ENCODE measurements around the gene STRBP. TPM values are rescaled to one million over a fixed set of nuclear protein-coding genes. Genes with fewer than 3 reads are reported as not detected.

The STRBP gene
- total and polyA plus RNA-seq, 2 of the 8 experiments (the other 6 are each of a cell fraction or from before 2014, with no cell fraction given), result 29.7 to 105 TPM

DNA sequence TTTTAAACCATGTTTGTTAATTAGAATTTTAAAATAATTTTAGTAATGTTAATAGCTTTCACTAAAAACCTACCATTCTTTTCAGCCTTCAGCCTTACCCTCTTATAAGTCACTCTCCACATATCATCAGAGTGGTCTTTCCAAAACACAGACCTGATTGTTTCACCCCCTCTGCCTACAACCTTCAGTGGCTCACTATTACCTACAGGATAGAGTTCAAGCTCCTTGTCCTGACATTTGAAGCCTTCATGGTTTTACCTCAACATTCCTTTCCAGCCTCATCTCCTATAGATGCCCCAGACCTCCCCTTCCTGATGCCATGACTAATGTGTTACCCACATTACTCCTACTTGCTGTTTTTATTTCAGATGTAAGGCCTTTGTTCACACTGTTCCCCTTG lies 27.8 kb upstream of the STRBP start:
- H3K36me3 ChIP-seq (ENCODE audit: control insufficient read depth in 2 of 4, insufficient read depth in 4 of 4, low read length in 3 of 4), result no peaks in the 10 kb centered on the region
- no peak overlapping the region for H3K9ac ChIP-seq (replicated peaks in 1 of 4; ENCODE audit: extremely low read depth in 1 of 4, low read depth in 3 of 4, low read length in 3 of 4)
- H3K4me3 ChIP-seq (ENCODE audit: extremely low read depth in 1 of 4, insufficient read depth in 2 of 4, low read depth in 3 of 4, low read length in 4 of 4), result no peak overlapping the region
- FAIRE-seq, result no peak
- H2AFZ ChIP-seq (ENCODE audit: low read length), result peak overlapping the region; percentile 6; the same call in 1 of the 2 replicates
- no peaks in the 10 kb centered on the region for H3K4me1 ChIP-seq (replicated peaks in 1 of 4; ENCODE audit: control insufficient read depth in 3 of 4, insufficient read depth in 4 of 4, low read length in 3 of 4)
- no peaks in the 10 kb centered on the region for H3K79me2 ChIP-seq (ENCODE audit: control insufficient read depth in 1 of 2, insufficient read depth in 2 of 2, low read length in 2 of 2)
- ChIA-PET CTCF (ENCODE audit: partially characterized antibody) (interaction anchor here (0.7 to 1.7 kb wide), 4 partner anchors 10 to 43 kb away, joined by 3 to 6 read pairs (median 3); no protein-coding TSS in a partner anchor), POLR2A (ENCODE audit: partially characterized antibody) (interaction anchor here (1.0 to 1.6 kb wide), 3 partner anchors 9 to 27 kb away, joined by 3 to 5 read pairs (median 3); no protein-coding TSS in a partner anchor)
- no peaks in the 10 kb centered on the region for H3K23me2 ChIP-seq (ENCODE audit: low read depth, low read length)
- H3K9me3 ChIP-seq (ENCODE audit: insufficient read depth in 2 of 2, low read depth in 1 of 2, low read length in 1 of 2), result no peaks in the 10 kb centered on the region
- DNase-seq (ENCODE audit: low read depth in 1 of 2, low spot score in 2 of 2), result no peak
- H3K4ac ChIP-seq (replicated peaks; ENCODE audit: insufficient read length, low read depth, low read length), result no peak overlapping the region
- TF ChIP-seq HDAC2 (IDR thresholded peaks at IDR 0.05; ENCODE audit: borderline replicate concordance in 1 of 2, low read depth in 2 of 2, low read length in 2 of 2) (peak in 1 of 2 experiments; percentile 70; a peak in 1 of 4 replicates), KDM1A (IDR thresholded peaks at IDR 0.05; ENCODE audit: borderline replicate concordance, low read length) (peak; percentile 94), FOSL1 (IDR thresholded peaks at IDR 0.05; ENCODE audit: insufficient read depth, low read depth, low read length) (no peak)
- no peak overlapping the region for H3K23ac ChIP-seq (ENCODE audit: insufficient read length)
- H2BK12ac ChIP-seq (ENCODE audit: low read depth, low read length), result no peak overlapping the region
- no peaks in the 10 kb centered on the region for H4K20me1 ChIP-seq (replicated peaks in 1 of 2; ENCODE audit: control insufficient read depth in 1 of 2, insufficient read depth in 2 of 2, low read length in 2 of 2)
- no peaks in the 10 kb centered on the region for H3K27me3 ChIP-seq (replicated peaks in 1 of 4; ENCODE audit: control insufficient read depth in 3 of 4, extremely low read depth in 1 of 4, insufficient read depth in 3 of 4, low read length in 3 of 4)
- no peak overlapping the region for H2AK5ac ChIP-seq (ENCODE audit: low read depth, low read length)
- no peak overlapping the region for H3K4me2 ChIP-seq (ENCODE audit: insufficient read depth in 1 of 2, low read depth in 2 of 2, low read length in 2 of 2)
- no peak overlapping the region for H4K5ac ChIP-seq (ENCODE audit: insufficient read length, low read depth, low read length)
- no peak overlapping the region for H3K18ac ChIP-seq (ENCODE audit: extremely low read depth, low read length)
- H2BK5ac ChIP-seq (ENCODE audit: low read depth, low read length), result no peak overlapping the region
- no peak overlapping the region for H2BK20ac ChIP-seq (ENCODE audit: low read length)
- no peak overlapping the region for H3K56ac ChIP-seq (replicated peaks; ENCODE audit: insufficient read length, low read depth, low read length)
- no peak overlapping the region for H3K27ac ChIP-seq (ENCODE audit: low read depth, low read length)
- no peak overlapping the region for H2BK120ac ChIP-seq (replicated peaks; ENCODE audit: low read depth, low read length)
- no peaks in the 10 kb centered on the region for H3K79me1 ChIP-seq (ENCODE audit: low read depth, low read length)
- no peak overlapping the region for H4K91ac ChIP-seq (replicated peaks; ENCODE audit: insufficient read length, low read length)
- no peak overlapping the region for H4K8ac ChIP-seq (ENCODE audit: extremely low read depth, insufficient read depth, low read length)
- H3K14ac ChIP-seq (ENCODE audit: insufficient read length), result no peak overlapping the region
- H2BK15ac ChIP-seq (ENCODE audit: low read length), result no peak overlapping the region

All from H1 (cell line).